ENCODE measurements around the gene EEF1A1. TPM values are rescaled to one million over a fixed set of nuclear protein-coding genes. Genes with fewer than 3 reads are reported as not detected.

The EEF1A1 gene
- polyA plus RNA-seq, 1 of the 3 experiments (the other 2 are of a cell fraction): 10,787 TPM

- TF ChIP-seq USF2 (IDR thresholded peaks at IDR 0.05; ENCODE audit: borderline replicate concordance, low read depth, low read length): no peak
- TF ChIP-seq FOXJ3 (CRISPR knock-in tag; IDR thresholded peaks at IDR 0.05): no peak
- TF ChIP-seq USF1 (IDR thresholded peaks at IDR 0.05; ENCODE audit: borderline replicate concordance, low read depth): no peak
- no peak for TF ChIP-seq GABPA (IDR thresholded peaks at IDR 0.05; ENCODE audit: low read depth)
- TF ChIP-seq JUND (IDR thresholded peaks at IDR 0.05): peak; percentile 42; the same call in 1 of the 2 replicates
- peak; percentile 69 for TF ChIP-seq YY1 (IDR thresholded peaks at IDR 0.05; ENCODE audit: low read depth)
- TF ChIP-seq NRF1 (IDR thresholded peaks at IDR 0.05; ENCODE audit: low read depth, low read length): peak; percentile 91
- no peak for TF ChIP-seq EP300 (IDR thresholded peaks at IDR 0.05; ENCODE audit: borderline replicate concordance in 1 of 2, low read depth in 1 of 2, low read length in 1 of 2)
- no peak for TF ChIP-seq RAD21 (IDR thresholded peaks at IDR 0.05; ENCODE audit: low read length)
- TF ChIP-seq FOXM1 (IDR thresholded peaks at IDR 0.05; ENCODE audit: low read depth): no peak
- no peak for TF ChIP-seq ELF1 (IDR thresholded peaks at IDR 0.05)
- no peak for TF ChIP-seq EZH2phosphoT487 (IDR thresholded peaks at IDR 0.05; ENCODE audit: borderline replicate concordance, low read depth)
Measured at GRCh38 chr6:73520688-73521350, at the start of gene EEF1A1 (continued).

GRCh38 chr6:73569121-73569520 lies 48.3 kb upstream of the EEF1A1 start:
- Histone ChIP-seq H3K4me2 (no peak overlapping the region), H3K4me1 (ENCODE audit: control insufficient read depth in 1 of 2, insufficient read depth in 2 of 2, low read depth in 1 of 2, low read length in 1 of 2) (peaks cover 0 to 6% of the 10 kb centered on the region in 2 experiments; a peak in 1 of 4 replicates), H3F3A (replicated peaks; ENCODE audit: insufficient read depth) (no peaks in the 10 kb centered on the region), H3K9ac (no peak overlapping the region), H3K27me3 (ENCODE audit: insufficient read depth) (no peaks in the 10 kb centered on the region), H3K79me2 (ENCODE audit: insufficient read depth) (no peaks in the 10 kb centered on the region), H3K4me3 (ENCODE audit: low read depth in 2 of 2, low read length in 1 of 2) (no peak overlapping the region), H3K36me3 (replicated peaks in 1 of 2; ENCODE audit: control insufficient read depth in 1 of 2, insufficient read depth in 2 of 2, low read length in 1 of 2) (no peaks in the 10 kb centered on the region), H2AFZ (ENCODE audit: low read depth) (no peak overlapping the region), H3K27ac (ENCODE audit: low read depth in 2 of 2, low read length in 1 of 2) (no peak overlapping the region), H3K9me2 (no peaks in the 10 kb centered on the region), H4K20me1 (ENCODE audit: insufficient read depth) (no peaks in the 10 kb centered on the region), H3K9me3 (no peaks in the 10 kb centered on the region)
- DNase-seq: no peak
- 96% methylated on average over 5 of the region's 5 CpGs for whole genome bisulfite sequencing (ENCODE audit: low lambda C conversion rate)
- ChIA-PET POLR2A (no interaction called here), CTCF (no interaction called here)
- TF ChIP-seq REST (IDR thresholded peaks at IDR 0.05; ENCODE audit: low read depth, low read length) (no peak), TEAD4 (IDR thresholded peaks at IDR 0.05; ENCODE audit: borderline replicate concordance, insufficient read depth) (no peak), GABPA (IDR thresholded peaks at IDR 0.05; ENCODE audit: low read depth) (no peak), RFX5 (IDR thresholded peaks at IDR 0.05; ENCODE audit: low read length) (no peak), USF2 (IDR thresholded peaks at IDR 0.05; ENCODE audit: borderline replicate concordance, low read depth, low read length) (no peak), SIN3A (IDR thresholded peaks at IDR 0.05; ENCODE audit: borderline replicate concordance, low read depth, low read length) (no peak), PBX3 (IDR thresholded peaks at IDR 0.05) (no peak), MXI1 (IDR thresholded peaks at IDR 0.05; ENCODE audit: low read depth, low read length) (no peak), ZBTB33 (IDR thresholded peaks at IDR 0.05; ENCODE audit: borderline replicate concordance, low read depth) (no peak), FOXM1 (IDR thresholded peaks at IDR 0.05; ENCODE audit: low read depth) (no peak), MEF2A (IDR thresholded peaks at IDR 0.05; ENCODE audit: borderline replicate concordance, low read depth) (no peak), EZH2phosphoT487 (IDR thresholded peaks at IDR 0.05; ENCODE audit: borderline replicate concordance, low read depth) (no peak), JUND (IDR thresholded peaks at IDR 0.05) (no peak)
